Liver (tissue), 3 donors: Measurements from ENCODE around the gene YPEL3.

Experiments used
- GABPA ChIP-seq, 2 donors: IDR thresholded peaks in 1 of 2; conservative IDR thresholded peaks in 1 of 2; 2 replicates each; pipeline ENCODE4 v1.6.1; 2016; ENCODE audit warnings: antibody characterized with exemption in 2 of 2, mild to moderate bottlenecking in 1 of 2, moderate library complexity in 1 of 2
- JUND ChIP-seq, 2 donors: IDR thresholded peaks; 2 replicates each; pipeline ENCODE4 v1.6.1; 2016; ENCODE audit warnings: antibody characterized with exemption in 2 of 2
- TAF1 ChIP-seq: conservative IDR thresholded peaks from 2 replicates; pipeline ENCODE4 v1.6.1; 2016; ENCODE audit warnings: antibody characterized with exemption, mild to moderate bottlenecking
- TF ChIP-seq, protein P1 (sequence below): fragments of 150-350 bp; IDR thresholded peaks from 2 replicates; pipeline ENCODE4 v1.5.1; 2017; ENCODE audit warnings: improper control_type of control experiment, low read depth, low read length; ENCODE audit not compliant: missing input control
- TF ChIP-seq, protein P2 (sequence below): IDR thresholded peaks from 2 replicates; pipeline ENCODE4 v1.6.1; 2016; ENCODE audit warnings: antibody characterized with exemption
- donor health status: healthy.
- donor health status: healthy.

DNA sequence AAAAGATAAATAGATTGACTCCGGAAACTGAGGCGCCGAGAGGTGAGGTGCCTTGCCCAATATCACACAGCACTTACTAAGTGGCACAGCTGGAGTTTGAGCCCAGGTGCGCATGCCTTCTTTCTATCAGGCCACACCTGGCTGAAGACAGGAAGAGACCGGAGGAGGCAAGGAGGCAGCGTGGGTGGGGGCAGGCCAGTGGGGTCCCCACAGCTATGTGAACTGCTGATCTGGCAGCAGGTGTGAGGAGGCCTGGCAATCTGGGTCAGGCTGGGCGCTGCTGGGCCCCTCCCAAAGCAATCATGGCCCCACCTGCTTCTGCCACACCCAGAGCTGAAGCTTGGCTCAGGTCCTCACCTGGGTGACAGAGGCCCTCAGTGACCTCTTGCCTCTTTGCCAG is 19.2 kb upstream of the YPEL3 start:
- TF ChIP-seq JUND (IDR thresholded peaks at IDR 0.05) (no peak), TAF1 (no peak), GABPA (IDR thresholded peaks at IDR 0.05 in 1 of 2, conservative IDR thresholded peaks at IDR 0.05 in 1 of 2) (no peak)
- TF ChIP-seq, protein P1, sequence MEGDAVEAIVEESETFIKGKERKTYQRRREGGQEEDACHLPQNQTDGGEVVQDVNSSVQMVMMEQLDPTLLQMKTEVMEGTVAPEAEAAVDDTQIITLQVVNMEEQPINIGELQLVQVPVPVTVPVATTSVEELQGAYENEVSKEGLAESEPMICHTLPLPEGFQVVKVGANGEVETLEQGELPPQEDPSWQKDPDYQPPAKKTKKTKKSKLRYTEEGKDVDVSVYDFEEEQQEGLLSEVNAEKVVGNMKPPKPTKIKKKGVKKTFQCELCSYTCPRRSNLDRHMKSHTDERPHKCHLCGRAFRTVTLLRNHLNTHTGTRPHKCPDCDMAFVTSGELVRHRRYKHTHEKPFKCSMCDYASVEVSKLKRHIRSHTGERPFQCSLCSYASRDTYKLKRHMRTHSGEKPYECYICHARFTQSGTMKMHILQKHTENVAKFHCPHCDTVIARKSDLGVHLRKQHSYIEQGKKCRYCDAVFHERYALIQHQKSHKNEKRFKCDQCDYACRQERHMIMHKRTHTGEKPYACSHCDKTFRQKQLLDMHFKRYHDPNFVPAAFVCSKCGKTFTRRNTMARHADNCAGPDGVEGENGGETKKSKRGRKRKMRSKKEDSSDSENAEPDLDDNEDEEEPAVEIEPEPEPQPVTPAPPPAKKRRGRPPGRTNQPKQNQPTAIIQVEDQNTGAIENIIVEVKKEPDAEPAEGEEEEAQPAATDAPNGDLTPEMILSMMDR = no peak
- TF ChIP-seq, protein P2, sequence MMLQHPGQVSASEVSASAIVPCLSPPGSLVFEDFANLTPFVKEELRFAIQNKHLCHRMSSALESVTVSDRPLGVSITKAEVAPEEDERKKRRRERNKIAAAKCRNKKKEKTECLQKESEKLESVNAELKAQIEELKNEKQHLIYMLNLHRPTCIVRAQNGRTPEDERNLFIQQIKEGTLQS = no peak
